Measurements from ENCODE around the gene BSPRY.
"Not testable (repeated sequence)": the region's sequence is repeated elsewhere in the genome, so short reads cannot be mapped to it uniquely, and the experiment has no call there.

Gene BSPRY

GRCh38 chr9:113341712-113342410 is 7.5 kb upstream of the BSPRY start:
- no peak for FAIRE-seq

GRCh38 chr9:113343732-113344231 is 5.6 kb upstream of the BSPRY start:
- no peak for FAIRE-seq

- FAIRE-seq = no peak
These were observed 4.2 kb upstream of the BSPRY start for GRCh38 chr9:113345190-113345589.

- no peak for FAIRE-seq
These were observed 3.7 kb upstream of the BSPRY start for GRCh38 chr9:113345671-113346070.

- peak; percentile 5 for FAIRE-seq
These were observed 904 bp upstream of the BSPRY start for GRCh38 chr9:113348437-113348836.

GRCh38 chr9:113349066-113349444 is 286 bp upstream of the BSPRY start:
- FAIRE-seq = no peak

- FAIRE-seq = no peak
These were observed 843 bp downstream of the BSPRY start for GRCh38 chr9:113350107-113350661.

GRCh38 chr9:113350937-113351336 is 1.6 kb downstream of the BSPRY start:
- FAIRE-seq = no peak

GRCh38 chr9:113352006-113352405 is 2.7 kb downstream of the BSPRY start:
- no peak for FAIRE-seq

- FAIRE-seq = no peak
These were observed 3.1 kb downstream of the BSPRY start for GRCh38 chr9:113352411-113352810.

- FAIRE-seq = no peak
These were observed 5.8 kb downstream of the BSPRY start for GRCh38 chr9:113355040-113355596.

GRCh38 chr9:113356686-113357292 is 7.4 kb downstream of the BSPRY start:
- no peak for FAIRE-seq

- no peak for FAIRE-seq
These were observed 10.0 kb downstream of the BSPRY start for GRCh38 chr9:113359385-113359784.

GRCh38 chr9:113360242-113360842 is 11.0 kb downstream of the BSPRY start:
- FAIRE-seq = no peak

- no peak for FAIRE-seq
These were observed 12.1 kb downstream of the BSPRY start for GRCh38 chr9:113361304-113362018.

- FAIRE-seq = no peak
These were observed 14.0 kb downstream of the BSPRY start for GRCh38 chr9:113363336-113363735.

GRCh38 chr9:113364951-113365350 is 15.6 kb downstream of the BSPRY start:
- FAIRE-seq = no peak

- not testable (repeated sequence) for FAIRE-seq
These were observed 16.3 kb downstream of the BSPRY start for GRCh38 chr9:113365652-113366051.

- no peak for FAIRE-seq
These were observed 19.1 kb downstream of the BSPRY start for GRCh38 chr9:113368348-113368981.

GRCh38 chr9:113368982-113369854 is 19.9 kb downstream of the BSPRY start:
- no peak for FAIRE-seq

- FAIRE-seq = no peak
These were observed 20.5 kb downstream of the BSPRY start for GRCh38 chr9:113369855-113370140.

All from islet of Langerhans (tissue), 1 donor.